ENCODE results near the gene MAF.

The MAF gene

DNA sequence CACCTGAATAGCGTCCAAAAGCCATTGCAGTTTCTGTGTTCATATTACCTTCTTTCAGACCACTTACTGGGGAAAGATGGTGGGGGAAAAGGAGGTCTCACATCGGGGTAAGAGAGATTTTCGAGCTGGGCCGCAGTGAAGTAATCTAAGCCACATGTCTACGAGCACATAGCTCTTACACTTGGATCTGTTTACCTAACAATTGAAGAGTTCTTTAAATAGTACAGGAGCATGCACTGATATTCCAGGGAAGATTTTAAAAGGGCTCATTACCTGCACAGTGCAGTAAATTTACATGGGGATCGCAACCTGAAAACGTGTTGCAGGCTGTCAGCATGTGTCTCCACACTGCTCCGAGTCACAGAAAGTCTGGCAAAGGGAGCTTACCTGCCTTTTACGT is 12.6 kb downstream of the MAF start:
- no peak for DNase-seq (ENCODE audit: low read depth)

DNA sequence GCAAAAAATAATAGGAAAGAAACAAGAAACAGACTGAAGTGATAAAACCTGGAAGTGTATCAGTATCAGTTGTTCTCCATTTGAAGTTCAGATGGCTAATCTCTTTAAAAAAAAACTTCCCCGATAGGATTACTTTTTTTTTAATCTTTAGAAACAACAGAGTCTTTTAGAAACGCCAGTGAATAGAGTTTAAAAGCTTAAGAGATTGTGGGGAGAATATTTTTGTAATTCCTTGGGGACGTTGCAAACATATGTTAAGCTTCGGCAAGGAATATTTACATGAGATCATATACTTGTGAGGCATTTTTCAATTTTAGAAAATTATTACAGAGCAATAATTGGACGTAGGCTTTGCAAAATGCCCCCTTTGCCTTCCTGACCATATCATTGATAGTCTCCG is 13.2 kb downstream of the MAF start:
- no peak for DNase-seq (ENCODE audit: low read depth)

DNA sequence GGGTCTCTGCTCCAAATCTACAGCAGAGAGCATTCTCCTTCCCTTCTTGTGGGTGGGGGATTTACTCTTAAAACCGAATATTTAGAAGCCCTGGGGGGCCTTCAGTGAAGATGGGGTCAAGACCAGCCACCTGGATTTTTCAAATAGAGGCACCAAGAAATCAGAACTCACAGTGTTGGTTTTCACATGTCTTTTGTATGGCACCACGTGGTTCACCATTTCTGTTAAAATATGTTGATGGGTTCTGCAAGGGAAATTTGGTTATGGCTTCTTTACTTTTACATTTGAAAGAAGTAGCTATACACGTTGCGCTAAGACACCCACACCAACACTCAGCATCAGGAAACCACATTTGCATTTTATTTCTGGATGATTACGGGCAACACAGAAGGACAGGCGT is 17.7 kb downstream of the MAF start:
- no peak for DNase-seq (ENCODE audit: low read depth)

DNA sequence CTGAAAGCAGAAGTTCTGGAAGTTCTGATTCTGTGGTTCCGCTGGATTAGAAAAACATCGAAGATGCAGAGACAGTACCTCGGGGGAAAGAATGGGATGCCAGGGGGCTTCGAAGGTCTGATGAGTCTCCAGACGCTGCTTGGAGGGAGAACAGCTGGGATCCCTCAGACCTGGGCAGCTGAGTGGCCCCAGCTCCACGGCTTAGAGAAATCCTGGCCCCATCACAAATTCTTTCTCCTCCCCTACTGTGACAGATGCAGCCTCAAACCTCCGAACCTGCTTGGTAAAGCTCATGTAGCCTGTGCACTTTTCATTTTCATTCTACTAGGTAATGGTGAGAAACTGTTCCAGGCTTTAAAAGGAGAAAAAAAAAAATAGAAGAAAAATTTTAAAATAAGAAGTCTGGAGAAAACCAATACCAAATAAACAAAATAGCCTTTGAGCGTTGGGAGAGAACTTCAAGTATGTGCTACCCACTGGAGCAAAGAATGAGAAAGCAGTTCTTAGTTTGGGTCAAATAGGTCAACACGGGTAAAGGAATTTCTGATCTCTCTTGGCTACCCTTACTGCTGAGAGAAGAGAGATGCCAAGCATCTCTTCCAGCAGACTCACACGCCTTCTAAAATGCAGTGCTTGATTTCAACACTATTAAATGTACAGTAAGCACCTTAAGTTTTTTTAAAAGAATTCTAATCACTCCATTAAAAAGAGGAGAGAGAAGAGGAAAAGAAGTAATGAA is 19.9 kb downstream of the MAF start:
- DNase-seq (ENCODE audit: low read depth): no peak

DNA sequence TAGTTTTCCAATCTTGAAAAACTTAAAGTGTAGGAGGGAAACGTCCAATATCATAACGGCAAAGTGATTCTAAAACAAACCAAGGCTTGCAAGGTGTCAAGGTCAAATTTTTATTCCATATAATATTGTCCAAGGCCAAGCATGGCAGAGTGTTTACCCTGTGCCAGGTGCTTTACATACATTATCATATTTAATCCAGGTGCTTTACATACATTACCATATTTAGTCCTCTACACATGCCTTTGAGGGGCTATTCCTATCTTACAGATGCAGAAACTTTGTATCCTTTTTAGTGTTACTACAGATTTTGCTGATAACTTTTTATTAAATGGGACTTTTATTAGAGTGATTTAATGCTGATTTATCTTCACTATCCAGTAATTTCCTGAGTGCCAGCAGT is 23.9 kb downstream of the MAF start:
- DNase-seq (ENCODE audit: low read depth): no peak

DNA sequence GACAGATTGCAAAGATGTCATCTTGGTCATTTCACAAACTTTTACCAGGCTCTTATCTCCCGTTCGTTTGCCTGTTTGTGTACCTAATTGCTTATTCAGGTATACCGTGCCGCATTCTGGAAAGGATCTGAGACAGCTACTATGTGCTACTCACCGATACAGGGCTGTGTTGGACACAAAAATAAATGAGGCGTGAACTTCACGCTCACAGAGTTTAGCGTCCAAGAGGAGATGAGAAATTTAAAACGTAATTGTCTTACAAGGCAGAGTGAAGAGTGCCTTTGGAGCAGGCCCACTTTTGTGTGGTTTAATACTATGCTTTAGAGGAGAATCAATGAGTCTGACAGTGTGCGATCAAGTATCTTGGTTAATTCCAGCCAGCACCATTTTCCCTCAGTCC is 26.7 kb downstream of the MAF start:
- DNase-seq (ENCODE audit: low read depth): no peak

DNA sequence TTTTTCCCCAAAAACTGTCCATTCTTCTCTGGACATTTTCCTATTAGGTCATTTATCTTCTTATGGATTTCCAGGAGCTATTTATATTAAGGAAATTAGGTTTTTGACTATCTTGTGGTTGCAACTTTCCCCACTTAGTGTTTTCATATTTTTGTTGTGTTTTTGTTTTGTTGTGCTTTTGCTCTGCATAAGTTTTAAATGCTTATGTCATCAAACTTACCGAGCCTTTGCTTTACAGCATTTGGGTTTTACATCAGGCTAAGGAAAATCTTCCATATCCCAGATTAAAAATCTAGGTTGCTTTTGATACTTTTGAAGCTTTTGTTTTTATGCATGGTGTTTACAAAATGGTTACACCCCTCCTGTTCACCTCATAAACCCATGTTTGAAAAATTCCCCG is 27.5 kb downstream of the MAF start:
- DNase-seq (ENCODE audit: low read depth): no peak

DNA sequence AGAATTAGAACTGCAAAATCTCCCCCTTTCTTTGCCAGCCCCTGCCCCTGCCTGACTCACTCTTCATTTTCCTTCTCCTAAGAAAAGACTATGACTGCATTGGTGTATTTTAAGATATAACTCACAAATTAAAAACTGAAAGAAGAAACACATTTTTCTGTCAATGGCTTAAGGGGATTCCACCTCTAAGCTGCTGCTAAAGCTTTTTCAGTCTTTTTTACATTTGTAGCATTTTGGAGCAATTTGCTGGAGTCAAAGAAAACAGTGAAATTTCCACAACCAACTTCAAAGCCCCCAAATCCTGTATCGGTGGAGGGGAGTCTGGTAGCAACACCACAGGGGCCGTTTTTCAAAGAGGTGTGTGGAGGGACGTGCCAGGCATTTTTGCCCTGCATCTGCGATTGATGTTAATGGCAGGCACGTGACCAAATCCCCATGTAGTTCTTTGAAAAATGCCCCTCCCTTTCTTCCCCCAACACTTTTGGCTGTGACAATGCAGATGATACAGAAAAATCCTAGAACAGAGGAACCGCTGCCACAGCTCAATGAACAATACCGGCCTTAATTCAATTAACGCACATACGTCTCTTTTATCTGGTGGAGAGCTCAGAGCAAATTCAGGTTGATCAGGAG is 28.5 kb downstream of the MAF start:
- DNase-seq (ENCODE audit: low read depth): no peak

DNA sequence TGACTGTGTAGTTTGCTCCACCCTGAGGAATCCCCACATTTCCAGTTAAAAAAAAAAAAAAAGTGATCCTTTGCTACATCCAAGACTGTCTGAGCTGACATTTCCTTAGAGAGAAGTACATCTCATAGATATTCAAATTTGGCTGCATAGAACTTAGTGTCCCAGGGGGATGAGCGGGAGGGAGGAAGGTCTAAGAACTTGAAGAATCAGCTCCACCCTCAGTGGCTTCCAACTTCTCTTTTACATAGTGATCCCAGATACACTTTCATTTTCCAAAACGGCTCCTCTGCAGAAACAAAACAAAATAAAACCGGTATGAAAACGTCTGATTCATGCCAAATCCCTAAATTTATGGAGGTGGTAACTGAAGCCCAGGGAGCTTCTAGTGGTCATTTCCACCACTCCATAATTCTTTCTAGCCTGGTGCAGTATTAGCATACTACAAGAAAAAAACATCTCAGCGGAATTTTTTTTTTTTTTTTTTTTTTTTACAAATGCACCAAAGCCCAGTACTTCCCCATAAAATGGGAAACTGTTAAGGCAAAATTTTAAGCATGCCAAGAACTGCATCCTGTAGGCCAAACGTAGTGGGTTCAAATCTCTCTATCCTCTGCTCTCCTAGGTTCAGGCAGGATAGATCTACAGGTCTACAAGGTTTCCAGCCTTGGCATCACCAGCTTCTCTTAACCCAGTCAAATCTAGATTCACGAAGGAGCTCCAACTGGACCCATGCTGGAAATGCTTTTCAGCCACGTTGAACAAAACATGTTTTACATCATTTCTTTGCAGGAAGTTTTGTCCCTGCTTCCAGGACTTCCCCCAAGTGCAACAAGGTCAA is 29.3 kb downstream of the MAF start:
- DNase-seq (ENCODE audit: low read depth): no peak

DNA sequence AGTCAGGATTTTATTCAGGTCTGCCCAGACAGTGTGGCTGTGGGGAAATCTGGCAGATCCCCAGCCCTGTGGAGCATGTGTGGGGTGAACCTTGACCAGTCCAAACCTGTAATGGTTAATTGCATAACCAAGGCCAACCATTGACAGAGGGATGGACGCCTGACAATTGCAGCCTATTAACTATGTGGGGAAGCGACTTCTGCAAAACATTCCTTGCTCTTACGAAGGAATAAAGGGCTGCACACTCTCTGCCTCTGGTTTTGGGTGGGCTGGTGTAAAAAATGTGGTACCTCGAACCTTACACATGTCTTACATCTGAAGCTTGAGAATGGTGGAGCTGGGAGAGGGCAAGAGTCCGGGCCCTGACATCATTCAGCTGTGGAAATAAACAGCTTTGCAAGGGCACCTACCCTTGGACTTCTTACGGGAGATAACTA is 35.8 kb downstream of the MAF start:
- no peak for DNase-seq (ENCODE audit: low read depth)

DNA sequence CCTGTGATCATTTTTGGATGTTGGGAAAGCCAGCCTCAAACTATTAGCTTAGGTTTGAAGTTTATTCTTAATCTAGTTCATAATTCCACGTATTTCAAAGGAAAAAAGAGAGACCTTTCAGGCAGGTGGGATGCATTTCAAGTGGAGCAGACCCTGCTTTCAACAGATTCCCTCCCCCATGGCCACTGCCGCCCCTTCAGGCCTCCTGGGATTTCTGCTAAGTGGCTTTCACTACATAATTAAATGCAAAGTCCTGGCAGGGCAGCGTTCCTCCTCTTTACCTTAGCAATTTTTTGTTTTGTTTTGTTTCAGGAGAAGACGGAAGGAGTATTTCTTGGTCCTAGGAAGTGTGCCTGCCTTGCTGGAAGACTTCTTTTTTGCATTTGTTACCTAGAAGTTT is 36.6 kb downstream of the MAF start:
- no peak for DNase-seq (ENCODE audit: low read depth)

DNA sequence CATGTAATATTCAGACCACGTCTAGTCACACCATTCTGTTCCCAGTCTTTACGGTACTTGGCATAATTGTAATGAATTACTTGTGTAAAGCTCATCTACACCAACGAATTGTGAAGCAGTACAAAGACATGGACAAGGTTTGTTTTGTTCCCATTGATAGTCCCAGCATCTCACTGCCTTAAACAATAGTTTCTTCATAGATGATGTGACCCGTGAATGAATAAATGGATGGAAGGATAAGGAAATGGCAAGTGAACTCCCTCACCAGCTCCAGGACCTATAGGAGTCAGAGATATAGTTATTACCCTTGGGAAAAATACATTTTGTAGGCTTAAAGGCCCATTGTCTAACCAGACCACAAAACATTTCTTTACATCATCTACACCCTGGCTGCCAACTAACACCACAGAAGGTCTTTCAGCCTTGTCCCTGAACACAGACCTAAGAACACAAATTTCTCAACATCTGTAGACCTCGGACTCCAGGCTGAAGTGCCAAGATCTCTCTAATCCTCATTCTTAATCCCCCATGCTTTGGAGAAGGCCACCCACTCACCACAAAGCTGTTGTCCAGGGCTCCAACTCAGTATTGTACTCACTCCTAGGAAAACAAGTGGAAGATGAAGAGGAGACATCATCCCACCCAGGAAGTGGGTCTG is 38.2 kb downstream of the MAF start:
- no peak for DNase-seq (ENCODE audit: low read depth)

DNA sequence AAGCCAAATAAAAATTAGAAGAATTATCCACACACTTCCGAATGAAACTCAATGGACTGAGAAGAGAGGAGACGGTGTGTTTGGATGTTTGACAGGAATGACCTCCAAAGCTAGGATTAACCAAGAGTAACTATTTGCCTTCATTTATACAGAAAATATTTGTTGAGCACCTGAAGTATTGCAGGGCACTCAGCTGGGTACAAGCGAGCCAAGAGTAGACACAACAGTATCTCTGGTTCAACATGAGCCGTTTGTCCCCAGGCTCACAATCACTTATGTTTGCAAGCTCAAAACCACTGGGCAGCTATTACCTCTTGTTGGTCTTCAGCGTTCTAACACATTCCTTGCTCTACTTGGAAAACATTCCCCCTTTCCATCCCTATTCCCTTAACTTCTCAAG is 38.8 kb downstream of the MAF start:
- no peak for DNase-seq (ENCODE audit: low read depth)

DNA sequence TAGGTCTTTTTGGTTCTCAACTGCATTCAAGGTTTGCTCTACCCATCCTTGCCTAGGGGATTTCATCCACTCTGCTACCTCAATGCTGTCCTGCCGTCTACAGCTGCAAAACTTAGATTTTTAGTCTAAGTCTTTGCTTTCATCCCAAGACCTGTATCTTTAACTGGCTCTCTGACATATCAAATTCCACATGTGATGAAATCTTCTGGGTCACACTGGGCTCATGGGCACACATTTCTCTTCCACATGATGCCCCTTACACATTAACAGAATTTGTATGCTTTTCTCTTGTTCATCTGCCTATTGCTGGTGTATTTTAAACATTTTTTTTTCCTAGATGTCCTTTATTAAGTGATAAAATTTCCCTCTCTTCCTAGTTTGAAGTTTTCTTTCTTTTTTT is 39.6 kb downstream of the MAF start:
- DNase-seq (ENCODE audit: low read depth): no peak

DNA sequence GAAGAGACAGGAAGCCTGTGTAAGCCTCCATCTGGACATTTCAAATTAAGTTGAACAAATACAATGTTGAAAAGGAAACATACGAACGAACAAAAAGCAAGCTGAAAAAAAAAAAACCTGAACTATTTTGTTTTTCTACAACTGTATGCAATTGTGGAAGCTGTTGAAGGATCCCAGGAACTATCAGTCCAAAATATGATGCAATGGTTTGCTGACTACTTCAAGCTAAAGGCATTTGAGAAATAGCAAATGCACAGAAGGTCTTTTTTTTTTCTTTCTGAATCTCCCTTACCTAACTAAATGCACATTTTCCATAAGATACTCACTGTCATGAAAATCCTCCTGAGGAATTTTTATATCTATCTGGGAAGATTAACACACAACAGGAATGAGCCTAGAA is 40.2 kb downstream of the MAF start:
- DNase-seq (ENCODE audit: low read depth): no peak

DNA sequence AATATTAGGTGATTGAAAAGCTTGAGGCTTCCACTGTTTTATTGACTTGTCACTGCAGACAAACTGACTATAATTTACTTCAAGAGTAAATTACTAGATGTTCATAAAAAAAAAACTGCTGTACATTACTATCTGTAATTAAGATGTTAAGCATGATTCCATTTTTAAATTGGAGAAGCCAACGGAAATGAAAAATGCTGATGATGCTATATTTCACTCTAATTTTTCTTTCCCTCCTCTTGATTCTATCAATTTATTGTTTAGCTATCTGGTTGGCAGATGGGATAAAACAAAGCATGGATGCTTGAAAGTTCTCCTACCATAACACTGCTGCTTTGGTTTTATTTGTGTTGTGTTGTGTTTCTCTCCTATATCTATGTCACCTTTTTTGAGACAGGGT is 41.0 kb downstream of the MAF start:
- no peak for DNase-seq (ENCODE audit: low read depth)

DNA sequence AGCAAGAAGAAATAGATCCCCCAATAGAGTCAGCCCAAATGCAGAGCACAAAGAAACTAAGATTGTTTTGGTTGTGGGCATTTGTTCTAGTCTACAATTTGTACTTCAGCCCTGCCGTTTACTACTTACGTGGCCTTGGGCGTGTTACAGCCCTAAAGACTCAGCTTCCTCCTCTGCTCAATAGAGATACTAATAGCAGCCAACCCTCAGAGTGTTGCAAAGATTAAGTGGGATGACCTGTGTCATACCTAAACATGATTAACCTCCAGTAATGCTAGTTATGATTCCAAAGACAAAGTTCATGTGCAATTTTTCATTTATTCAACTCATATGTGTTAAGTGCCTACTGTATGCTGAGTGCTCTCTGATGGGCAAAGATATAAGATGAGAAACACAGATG is 43.1 kb downstream of the MAF start:
- DNase-seq (ENCODE audit: low read depth): no peak

DNA sequence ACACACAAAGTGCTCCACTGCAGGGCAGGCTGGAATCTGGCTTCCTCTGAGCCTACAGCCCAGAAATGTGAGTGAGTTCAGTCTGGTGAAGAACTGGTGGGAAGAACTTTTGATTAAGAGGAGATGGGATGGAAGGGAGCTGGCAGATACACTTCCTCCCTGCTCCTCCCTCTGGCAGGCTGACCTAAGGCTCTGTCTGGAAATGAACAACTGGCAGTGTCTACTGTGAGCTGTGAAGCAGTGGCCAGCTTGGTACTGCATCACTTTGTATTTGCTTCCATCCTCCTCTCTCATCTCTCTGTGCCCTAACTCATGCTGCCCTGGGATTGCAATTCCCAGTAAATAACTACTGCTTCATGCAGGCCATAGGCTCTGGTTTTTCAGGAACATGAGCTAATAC is 45.6 kb downstream of the MAF start:
- no peak for DNase-seq (ENCODE audit: low read depth)

DNA sequence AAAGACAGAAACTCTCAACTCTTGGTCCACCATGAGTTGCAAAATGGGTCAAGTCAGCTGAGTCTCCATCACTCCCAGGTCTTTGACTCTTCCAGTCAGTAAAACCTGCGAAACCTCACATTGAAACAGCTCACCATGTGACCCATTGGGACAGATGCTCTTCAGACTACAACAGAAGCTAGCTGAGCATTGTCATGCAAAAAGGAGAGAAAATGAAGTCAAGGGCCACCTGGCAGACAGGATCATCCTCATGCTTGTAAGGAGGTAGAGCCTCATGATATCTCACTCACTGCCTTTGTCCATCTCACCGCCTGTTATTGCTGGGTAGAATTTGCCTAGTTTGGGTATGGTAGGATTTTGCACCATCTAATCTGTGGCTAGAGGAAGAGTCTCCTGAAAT is 50.2 kb downstream of the MAF start:
- no peak for DNase-seq (ENCODE audit: low read depth)

DNA sequence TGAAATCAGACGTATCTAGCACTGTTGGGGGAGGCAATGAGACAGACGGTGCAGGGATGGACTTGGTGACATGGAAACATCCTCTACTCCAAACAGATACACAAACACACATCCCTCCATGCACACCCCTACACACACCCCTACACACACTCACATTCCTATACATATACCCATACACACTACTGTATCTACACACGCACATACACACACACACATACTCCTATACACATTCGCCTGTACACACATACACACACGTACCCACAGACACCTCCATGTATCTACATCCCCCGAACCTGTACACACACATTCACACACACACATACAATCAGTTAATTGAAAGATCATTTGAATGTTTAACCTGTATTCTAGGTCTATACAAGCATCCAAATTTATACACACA is 53.5 kb downstream of the MAF start:
- no peak for DNase-seq (ENCODE audit: low read depth)
